ENCODE results near the gene PDXP. TPM values are rescaled to one million over a fixed set of nuclear protein-coding genes. Genes with fewer than 3 reads are reported as not detected.

Gene PDXP
- total and polyA plus RNA-seq, 8 donors: 3.6 to 16.3 (median 5.4) TPM

DNA sequence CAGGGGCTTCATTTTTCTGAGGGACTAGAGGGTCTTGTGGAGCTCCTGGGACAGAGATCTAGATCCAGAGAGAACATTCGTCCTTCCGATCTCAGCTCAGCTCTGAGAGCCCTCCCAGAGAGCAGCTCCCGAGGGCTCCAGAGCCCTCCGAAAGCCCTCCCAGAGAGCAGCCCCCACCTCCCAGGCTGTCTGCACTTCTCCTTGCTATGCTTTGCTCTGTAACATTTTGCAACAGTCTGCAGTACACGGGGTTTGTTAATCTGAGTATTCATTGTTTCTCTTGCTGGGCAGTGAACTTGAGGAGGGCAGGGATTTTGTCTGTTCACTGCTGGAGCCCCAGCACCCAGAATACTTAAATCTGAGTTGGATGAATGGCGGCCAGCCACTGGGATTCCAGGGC is 47.3 kb upstream of the PDXP start:
- Histone ChIP-seq H3K36me3 (no peaks in the 10 kb centered on the region), H3K4me1 (peaks cover 5 to 19% (median 13%) of the 10 kb centered on the region in 3 donors)

DNA sequence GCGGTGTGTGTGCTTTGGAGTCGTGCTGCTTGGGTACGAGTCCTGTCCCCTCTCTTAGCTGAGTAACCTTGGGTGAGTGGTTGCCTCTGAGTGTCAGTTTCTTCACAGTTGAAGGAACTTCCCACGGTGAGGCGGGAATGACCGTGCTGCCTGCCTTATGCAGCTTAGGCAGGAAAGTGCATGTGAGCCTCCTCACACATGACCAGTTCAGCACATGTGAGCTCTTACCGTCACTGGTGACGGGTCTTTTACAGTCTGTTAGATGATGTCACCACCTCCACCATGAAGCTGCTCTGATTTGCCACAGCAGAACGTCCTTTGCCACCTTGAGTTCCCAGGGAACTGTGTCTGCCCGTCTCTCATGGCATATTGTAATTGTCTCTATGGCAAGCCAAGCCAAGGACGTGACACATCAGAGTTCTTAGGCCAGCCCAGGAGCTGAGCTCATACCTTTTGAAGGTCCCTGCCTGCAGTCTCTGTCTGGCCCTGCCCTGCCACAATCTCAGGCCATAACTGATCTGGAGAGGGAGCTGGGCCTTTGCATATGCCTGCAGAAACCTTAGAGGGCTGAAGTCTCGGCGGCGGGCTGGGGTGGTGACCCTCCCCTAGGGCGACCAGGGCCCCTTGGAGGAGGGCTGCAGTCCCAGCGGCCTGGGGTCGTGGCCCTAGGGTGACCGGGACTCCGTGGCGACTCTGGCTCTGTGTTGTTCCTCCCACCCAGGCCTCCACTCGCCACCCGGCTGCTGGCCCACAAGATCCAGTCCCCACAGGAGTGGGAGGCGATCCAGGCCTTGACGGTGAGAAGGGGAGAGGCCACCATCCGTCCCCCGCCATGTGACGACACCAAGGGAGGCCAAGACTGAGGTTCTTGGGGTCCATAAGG is 42.1 kb upstream of the PDXP start:
- no peaks in the 10 kb centered on the region for H3K9me3 ChIP-seq
- no peak overlapping the region for H3K4me3 ChIP-seq
- intact Hi-C loops (cut with DNase I): no loop called here
- no peaks in the 10 kb centered on the region for H3K4me1 ChIP-seq
- FAIRE-seq (no peak), ATAC-seq (no peak), DNase-seq (no peak)
- WGBS, 2 donors: 91 to 95% methylated on average over 27 of the region's 27 CpGs
- H3K36me3 ChIP-seq: peaks cover 0 to 31% (median 2%) of the 10 kb centered on the region in 3 donors
- H3K27me3 ChIP-seq: no peaks in the 10 kb centered on the region
- no peak overlapping the region for H3K27ac ChIP-seq
- TF ChIP-seq, protein P1, sequence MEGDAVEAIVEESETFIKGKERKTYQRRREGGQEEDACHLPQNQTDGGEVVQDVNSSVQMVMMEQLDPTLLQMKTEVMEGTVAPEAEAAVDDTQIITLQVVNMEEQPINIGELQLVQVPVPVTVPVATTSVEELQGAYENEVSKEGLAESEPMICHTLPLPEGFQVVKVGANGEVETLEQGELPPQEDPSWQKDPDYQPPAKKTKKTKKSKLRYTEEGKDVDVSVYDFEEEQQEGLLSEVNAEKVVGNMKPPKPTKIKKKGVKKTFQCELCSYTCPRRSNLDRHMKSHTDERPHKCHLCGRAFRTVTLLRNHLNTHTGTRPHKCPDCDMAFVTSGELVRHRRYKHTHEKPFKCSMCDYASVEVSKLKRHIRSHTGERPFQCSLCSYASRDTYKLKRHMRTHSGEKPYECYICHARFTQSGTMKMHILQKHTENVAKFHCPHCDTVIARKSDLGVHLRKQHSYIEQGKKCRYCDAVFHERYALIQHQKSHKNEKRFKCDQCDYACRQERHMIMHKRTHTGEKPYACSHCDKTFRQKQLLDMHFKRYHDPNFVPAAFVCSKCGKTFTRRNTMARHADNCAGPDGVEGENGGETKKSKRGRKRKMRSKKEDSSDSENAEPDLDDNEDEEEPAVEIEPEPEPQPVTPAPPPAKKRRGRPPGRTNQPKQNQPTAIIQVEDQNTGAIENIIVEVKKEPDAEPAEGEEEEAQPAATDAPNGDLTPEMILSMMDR (IDR thresholded peaks at IDR 0.05): no peak

More for the DNA sequence above, 47.3 kb upstream of the PDXP start:
- Histone ChIP-seq H3K27ac (peak overlapping the region in 1 of 4 donors; percentile 54), H3K27me3 (no peaks in the 10 kb centered on the region), H3K4me3 (no peak overlapping the region), H3K9me3 (no peaks in the 10 kb centered on the region)
- WGBS, 2 donors: 82 to 87% methylated on average over 6 of the region's 6 CpGs
- DNase-seq (no peak), FAIRE-seq (no peak), ATAC-seq (no peak)
- intact Hi-C loops (cut with DNase I): no loop called here
- TF ChIP-seq, protein P1 (IDR thresholded peaks at IDR 0.05): no peak

DNA sequence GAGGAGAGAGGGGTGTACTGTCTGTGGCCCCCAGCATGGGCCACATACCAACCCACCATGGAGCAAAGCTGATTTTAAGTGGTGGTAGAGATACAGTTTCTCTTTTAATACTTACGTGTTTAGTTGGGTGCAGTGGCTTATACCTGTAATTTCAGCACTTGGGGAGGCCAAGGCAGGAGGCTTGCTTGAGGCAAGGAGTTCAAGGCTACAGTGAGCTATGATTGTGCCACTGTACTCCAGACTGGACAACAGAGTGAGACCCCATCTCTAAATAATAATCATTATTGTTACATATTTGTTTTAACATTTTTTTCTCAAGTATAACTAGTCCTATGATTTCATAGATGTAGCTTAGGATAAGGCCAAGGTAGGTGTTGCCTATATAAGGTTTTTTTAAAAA is 41.1 kb upstream of the PDXP start:
- no peak for FAIRE-seq
- peaks cover 0 to 31% (median 2%) of the 10 kb centered on the region in 3 donors for H3K36me3 ChIP-seq

DNA sequence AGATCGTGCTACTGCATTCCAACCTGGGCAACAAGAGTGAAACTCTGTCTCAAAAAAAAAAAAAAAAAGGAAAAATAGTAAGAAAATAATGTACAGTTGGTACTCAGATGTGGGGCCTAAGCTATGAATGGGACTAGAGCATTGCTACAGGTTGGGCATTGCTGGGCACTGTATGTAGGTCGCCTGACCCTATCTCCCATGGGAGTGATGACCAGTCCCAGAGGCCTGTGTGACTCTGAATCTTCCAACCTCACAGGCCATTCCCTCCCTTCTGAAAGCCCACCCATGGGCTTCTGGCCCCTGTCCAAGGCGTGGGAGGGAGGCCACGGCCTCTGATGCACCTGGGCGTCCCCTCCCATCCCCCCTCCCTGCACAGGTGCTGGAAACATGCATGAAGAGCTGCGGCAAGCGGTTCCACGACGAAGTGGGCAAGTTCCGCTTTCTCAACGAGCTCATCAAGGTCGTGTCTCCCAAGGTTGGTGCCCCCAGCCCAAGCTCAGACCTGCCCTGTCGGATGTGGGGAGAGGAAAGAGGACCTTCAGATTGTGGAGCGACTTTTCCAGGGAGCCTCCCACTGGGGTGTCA is 40.4 kb upstream of the PDXP start:
- Histone ChIP-seq H3K36me3 (peaks cover 0 to 31% (median 2%) of the 10 kb centered on the region in 3 donors), H3K27me3 (no peaks in the 10 kb centered on the region), H3K9me3 (no peaks in the 10 kb centered on the region), H3K4me1 (no peaks in the 10 kb centered on the region), H3K4me3 (no peak overlapping the region), H3K27ac (no peak overlapping the region)
- WGBS, 2 donors: 81 to 90% methylated on average over 14 of the region's 14 CpGs
- ATAC-seq (no peak), FAIRE-seq (no peak), DNase-seq (no peak)
- intact Hi-C loops (cut with DNase I): no loop called here
- TF ChIP-seq, protein P1 (IDR thresholded peaks at IDR 0.05): no peak

More for the DNA sequence above, 41.1 kb upstream of the PDXP start:
- WGBS, 2 donors: 90 to 96% methylated on average over 1 of the region's 1 CpG
- no peak for ATAC-seq
- intact Hi-C loops (cut with DNase I): no loop called here
- Histone ChIP-seq H3K4me1 (no peaks in the 10 kb centered on the region), H3K9me3 (no peaks in the 10 kb centered on the region), H3K4me3 (no peak overlapping the region), H3K27ac (no peak overlapping the region), H3K27me3 (no peaks in the 10 kb centered on the region)
- TF ChIP-seq, protein P1 (IDR thresholded peaks at IDR 0.05): no peak
- no peak for DNase-seq

All from pancreas (tissue), 10 donors.